GM19455 (cell line): Measurements from ENCODE around the gene BORA.
"Not testable (repeated sequence)": the region's sequence is repeated elsewhere in the genome, so short reads cannot be mapped to it uniquely, and the experiment has no call there.

Source experiments
- ATAC-seq: cut with Tn5 transposase; IDR thresholded peaks from one replicate; pipeline ENCODE4 v1.9.1; 2021; ENCODE audit not compliant: unreplicated experiment

Gene BORA

GRCh38 chr13:72760189-72760588 is 32.5 kb downstream of the BORA start:
- no peak for ATAC-seq

- no peak for ATAC-seq
Observed at GRCh38 chr13:72763411-72763810, 35.7 kb downstream of the BORA start.

- no peak for ATAC-seq
Observed at GRCh38 chr13:72774019-72774418, 46.3 kb downstream of the BORA start.

- ATAC-seq: peak; percentile 96
Observed at GRCh38 chr13:72781451-72782439, 54.0 kb downstream of the BORA start, which contains the start of the genes DIS3 and PIBF1. Gene DIS3 (minus strand): TSS chr13:72781900. CDS start chr13:72781832, 68 bp downstream. Gene PIBF1 (plus strand): TSS chr13:72782133. CDS start chr13:72783470, 1,337 bp downstream.

GRCh38 chr13:72782717-72783116 is 55.0 kb downstream of the BORA start:
- ATAC-seq: no peak

GRCh38 chr13:72784679-72785078 is 57.0 kb downstream of the BORA start:
- not testable (repeated sequence) for ATAC-seq

- ATAC-seq: no peak
Observed at GRCh38 chr13:72788831-72789230, 61.1 kb downstream of the BORA start.

GRCh38 chr13:72792640-72793039 is 64.9 kb downstream of the BORA start:
- ATAC-seq: no peak

- no peak for ATAC-seq
Observed at GRCh38 chr13:72798817-72799216, 71.1 kb downstream of the BORA start.

GRCh38 chr13:72804301-72804700 is 76.6 kb downstream of the BORA start:
- ATAC-seq: no peak
